Breast epithelium (tissue), 3 donors: ENCODE measurements around the gene CARS2.

Experiments used
- CTCF ChIP-seq, 3 donors: fragments of 450-650 bp; IDR thresholded peaks; one replicate each; pipeline ENCODE4 v1.5.1; 2016 to 2017; ENCODE audit warnings: antibody characterized with exemption in 3 of 3, mild to moderate bottlenecking in 3 of 3, moderate library complexity in 3 of 3
- POLR2AphosphoS5 ChIP-seq, 3 donors: sonication (generic); formaldehyde crosslinking; IDR thresholded peaks; one replicate each; pipeline ENCODE4 v1.6.1; 2017; ENCODE audit warnings: antibody characterized with exemption in 3 of 3

GRCh38 chr13:110627761-110628476, 78.0 kb downstream of the CARS2 start:
- TF ChIP-seq POLR2AphosphoS5 (IDR thresholded peaks at IDR 0.05) = no peak
- TF ChIP-seq CTCF (IDR thresholded peaks at IDR 0.05) = no peak
